ENCODE measurements around the gene CDC14B. TPM values are rescaled to one million over a fixed set of nuclear protein-coding genes. Genes with fewer than 3 reads are reported as not detected.
"Not testable (repeated sequence)": the region's sequence is repeated elsewhere in the genome, so short reads cannot be mapped to it uniquely, and the experiment has no call there.

CDC14B gene
- total RNA-seq, 2 experiments from 2014 or later, result 0.23 to 0.37 TPM

DNA sequence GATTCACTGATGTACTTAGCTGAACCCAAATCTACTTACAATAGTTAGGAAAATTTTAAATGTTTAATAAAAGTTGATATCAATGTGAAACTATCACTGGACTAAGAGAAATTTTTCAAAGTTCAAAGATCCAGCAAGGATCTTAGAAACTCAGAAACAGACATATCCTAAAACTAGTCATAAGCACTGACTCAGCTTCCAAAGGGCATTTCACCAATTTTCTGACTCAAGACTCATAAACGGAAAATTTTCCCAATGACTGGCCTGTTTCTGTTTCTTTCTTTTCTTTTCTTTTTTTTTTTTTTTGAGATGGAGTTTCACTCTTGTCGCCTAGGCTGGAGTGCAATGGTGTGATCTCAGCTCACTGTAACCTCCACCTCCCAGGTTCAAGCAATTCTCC lies 66.6 kb downstream of the CDC14B start:
- H3K27me3 Mint-ChIP-seq (ENCODE audit: low read depth), result peaks cover 12% of the 10 kb centered on the region
- DNase-seq, result no peak
- no peaks in the 10 kb centered on the region for H3K36me3 Mint-ChIP-seq (ENCODE audit: low read depth)
- no peaks in the 10 kb centered on the region for H3K4me1 Mint-ChIP-seq (ENCODE audit: low read depth)
- CTCF ChIA-PET, result no interaction called here
- POLR2A ChIA-PET, result no interaction called here
- no peak overlapping the region for H3K4me3 Mint-ChIP-seq
- no peak overlapping the region for H3K27ac Mint-ChIP-seq
- H3K9me3 Mint-ChIP-seq (ENCODE audit: insufficient read depth), result no peaks in the 10 kb centered on the region
- no peak for ATAC-seq

DNA sequence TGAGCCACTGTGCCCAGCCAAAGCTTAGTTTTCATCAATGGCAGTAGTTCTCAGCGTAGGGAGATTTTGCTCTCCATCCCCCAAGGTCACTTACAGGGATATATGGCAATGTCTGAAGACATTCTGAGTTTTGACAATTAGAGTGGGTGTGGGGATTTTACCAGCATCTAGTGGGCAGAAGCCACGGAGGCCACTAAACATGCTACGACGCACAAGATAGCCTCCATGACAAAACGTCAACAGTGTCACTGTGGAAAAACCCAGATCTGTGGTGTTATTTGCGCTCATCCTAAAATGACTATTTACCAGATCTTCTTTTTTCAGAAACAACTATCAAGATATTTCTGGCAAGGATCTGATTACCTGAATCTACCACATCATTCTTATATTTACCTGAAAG lies 68.2 kb downstream of the CDC14B start:
- Mint-ChIP-seq H3K9me3 (ENCODE audit: insufficient read depth) (no peaks in the 10 kb centered on the region), H3K4me1 (ENCODE audit: low read depth) (no peaks in the 10 kb centered on the region)
- CTCF ChIA-PET, result no interaction called here

DNA sequence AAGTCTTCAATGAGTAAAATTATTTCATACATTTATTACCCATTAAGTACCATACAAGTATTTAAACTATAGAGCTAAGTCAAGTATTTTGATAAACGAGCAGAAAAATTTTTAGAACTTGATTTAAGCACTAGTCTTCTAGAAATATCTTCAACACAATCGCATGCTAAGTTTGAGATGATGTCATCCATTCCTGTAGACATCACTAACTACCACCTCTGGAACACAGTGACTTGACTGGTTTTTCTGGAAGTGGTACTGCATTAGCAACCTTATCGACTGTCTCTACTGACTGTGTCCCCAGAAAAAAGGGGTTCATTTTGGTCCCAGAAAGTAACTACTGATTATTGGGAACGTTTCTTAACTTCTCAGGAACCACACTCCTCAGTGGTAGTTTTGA lies 69.0 kb downstream of the CDC14B start:
- CTCF ChIA-PET, result no interaction called here
- DNase-seq, result no peak
- no peaks in the 10 kb centered on the region for H3K36me3 Mint-ChIP-seq (ENCODE audit: low read depth)
- POLR2A ChIA-PET, result no interaction called here
- no peak overlapping the region for H3K4me3 Mint-ChIP-seq
- no peak for ATAC-seq
- no peaks in the 10 kb centered on the region for H3K9me3 Mint-ChIP-seq (ENCODE audit: insufficient read depth)
- H3K4me1 Mint-ChIP-seq (ENCODE audit: low read depth), result no peaks in the 10 kb centered on the region
- no peak overlapping the region for H3K27ac Mint-ChIP-seq
- peaks cover 7% of the 10 kb centered on the region for H3K27me3 Mint-ChIP-seq (ENCODE audit: low read depth)

More for the DNA sequence above, 68.2 kb downstream of the CDC14B start:
- POLR2A ChIA-PET, result no interaction called here
- Mint-ChIP-seq H3K4me3 (no peak overlapping the region), H3K27ac (no peak overlapping the region), H3K36me3 (ENCODE audit: low read depth) (no peaks in the 10 kb centered on the region), H3K27me3 (ENCODE audit: low read depth) (peaks cover 7% of the 10 kb centered on the region)
- DNase-seq (no peak), ATAC-seq (no peak)

DNA sequence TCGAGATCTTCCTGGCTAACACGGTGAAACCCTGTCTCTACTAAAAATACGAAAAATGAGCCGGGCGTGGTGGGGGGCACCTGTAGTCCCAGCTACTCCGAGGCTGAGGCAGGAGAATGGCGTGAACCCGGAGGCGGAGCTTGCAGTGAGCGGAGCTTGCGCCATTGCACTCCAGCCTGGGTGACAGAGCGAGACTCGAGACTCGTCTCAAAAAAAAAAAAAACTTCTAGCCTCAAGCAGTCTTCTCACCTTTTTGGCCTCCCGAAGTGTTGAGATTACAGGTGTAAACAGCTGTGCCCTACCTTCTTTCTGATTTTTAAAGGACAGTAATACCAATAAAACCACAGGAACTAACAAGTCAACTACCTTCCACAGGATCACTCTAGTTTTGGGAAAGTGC lies 76.5 kb downstream of the CDC14B start:
- H3K9me3 Mint-ChIP-seq (ENCODE audit: insufficient read depth); H3K4me1 Mint-ChIP-seq (ENCODE audit: low read depth); POLR2A ChIA-PET; DNase-seq; H3K27me3 Mint-ChIP-seq (ENCODE audit: low read depth); ATAC-seq; H3K36me3 Mint-ChIP-seq (ENCODE audit: low read depth); H3K4me3 Mint-ChIP-seq; H3K27ac Mint-ChIP-seq: not testable (repeated sequence)
- CTCF ChIA-PET, result interaction anchor here (0.6 kb wide), 1 partner anchor 9 kb away, joined by 3 read pairs; no protein-coding TSS in a partner anchor

DNA sequence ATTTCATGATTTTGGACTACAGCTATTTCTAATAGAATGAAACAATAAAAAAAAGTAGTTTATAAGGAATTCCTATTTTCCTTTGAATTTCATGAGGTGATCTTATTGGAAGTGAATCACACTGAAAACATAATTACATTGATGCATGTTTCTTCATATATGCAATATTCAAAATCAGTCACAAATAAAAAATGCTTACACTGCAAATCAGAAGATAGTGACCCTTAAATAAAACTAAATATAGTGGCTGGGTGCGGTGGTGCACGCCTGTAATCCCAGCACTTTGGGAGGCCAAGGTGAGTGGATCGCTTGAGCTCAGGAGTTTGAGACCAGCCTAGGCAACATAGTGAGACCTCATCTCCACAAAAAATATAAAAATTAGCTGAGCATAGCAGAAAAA lies 79.5 kb downstream of the CDC14B start:
- no peak overlapping the region for H3K27ac Mint-ChIP-seq
- no peak for ATAC-seq

DNA sequence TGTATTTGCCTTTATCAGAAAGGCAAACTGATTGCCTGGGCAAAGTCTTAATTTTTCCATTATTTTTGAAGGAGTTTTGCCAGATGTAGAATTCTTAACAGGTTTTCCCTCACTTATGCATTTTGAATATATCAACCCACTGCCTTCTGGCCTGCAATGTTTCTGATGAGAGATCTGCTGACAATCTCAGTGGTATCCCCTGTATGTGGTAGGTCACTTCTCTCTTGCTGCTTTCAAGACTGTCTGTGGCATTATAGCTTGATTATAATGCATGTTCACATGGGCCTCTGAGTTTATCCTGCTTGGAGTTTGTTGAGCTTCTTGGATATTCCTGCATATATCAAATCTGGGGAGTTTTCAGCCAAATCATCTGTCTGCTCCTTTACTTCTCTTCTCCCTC lies 87.5 kb downstream of the CDC14B start:
- H3K4me3 Mint-ChIP-seq, result no peak overlapping the region
- H3K4me1 Mint-ChIP-seq (ENCODE audit: low read depth), result no peaks in the 10 kb centered on the region
- H3K36me3 Mint-ChIP-seq (ENCODE audit: low read depth), result no peaks in the 10 kb centered on the region
- H3K27ac Mint-ChIP-seq, result no peak overlapping the region
- ChIA-PET POLR2A (no interaction called here), CTCF (no interaction called here)
- ATAC-seq (no peak), DNase-seq (no peak)
- H3K9me3 Mint-ChIP-seq (ENCODE audit: insufficient read depth), result peaks cover 7% of the 10 kb centered on the region
- H3K27me3 Mint-ChIP-seq (ENCODE audit: low read depth), result peaks cover 6% of the 10 kb centered on the region

More for the DNA sequence above, 79.5 kb downstream of the CDC14B start:
- no peaks in the 10 kb centered on the region for H3K9me3 Mint-ChIP-seq (ENCODE audit: insufficient read depth)
- DNase-seq, result no peak
- H3K4me1 Mint-ChIP-seq (ENCODE audit: low read depth), result no peaks in the 10 kb centered on the region
- H3K27me3 Mint-ChIP-seq (ENCODE audit: low read depth), result peaks cover 2% of the 10 kb centered on the region
- POLR2A ChIA-PET, result no interaction called here
- no peak overlapping the region for H3K4me3 Mint-ChIP-seq
- CTCF ChIA-PET, result no interaction called here
- no peaks in the 10 kb centered on the region for H3K36me3 Mint-ChIP-seq (ENCODE audit: low read depth)

DNA sequence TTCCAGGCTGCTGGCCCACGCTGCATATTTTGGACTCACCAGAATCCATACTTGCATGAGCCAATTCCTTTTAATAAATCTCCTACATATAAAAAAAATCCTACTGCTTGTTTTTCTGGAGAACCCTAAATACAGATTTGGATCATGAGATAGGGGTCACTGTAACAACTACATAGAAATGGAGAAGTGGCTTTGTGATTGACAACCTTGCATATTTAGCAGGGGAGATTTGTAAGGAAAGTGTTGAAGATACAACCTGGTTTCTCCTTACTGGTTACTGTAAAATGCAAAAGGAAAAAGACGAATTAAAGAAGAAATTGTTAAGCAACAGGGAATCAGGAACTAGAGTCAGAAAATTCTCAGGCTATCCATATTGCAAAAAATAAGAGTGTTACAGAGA lies 94.9 kb downstream of the CDC14B start:
- DNase-seq (no peak), ATAC-seq (no peak)
- ChIA-PET CTCF (no interaction called here), POLR2A (no interaction called here)
- no peak overlapping the region for H3K27ac Mint-ChIP-seq
- no peaks in the 10 kb centered on the region for H3K36me3 Mint-ChIP-seq (ENCODE audit: low read depth)
- H3K27me3 Mint-ChIP-seq (ENCODE audit: low read depth), result no peaks in the 10 kb centered on the region
- H3K4me1 Mint-ChIP-seq (ENCODE audit: low read depth), result peaks cover 6% of the 10 kb centered on the region
- no peaks in the 10 kb centered on the region for H3K9me3 Mint-ChIP-seq (ENCODE audit: insufficient read depth)
- H3K4me3 Mint-ChIP-seq, result no peak overlapping the region

DNA sequence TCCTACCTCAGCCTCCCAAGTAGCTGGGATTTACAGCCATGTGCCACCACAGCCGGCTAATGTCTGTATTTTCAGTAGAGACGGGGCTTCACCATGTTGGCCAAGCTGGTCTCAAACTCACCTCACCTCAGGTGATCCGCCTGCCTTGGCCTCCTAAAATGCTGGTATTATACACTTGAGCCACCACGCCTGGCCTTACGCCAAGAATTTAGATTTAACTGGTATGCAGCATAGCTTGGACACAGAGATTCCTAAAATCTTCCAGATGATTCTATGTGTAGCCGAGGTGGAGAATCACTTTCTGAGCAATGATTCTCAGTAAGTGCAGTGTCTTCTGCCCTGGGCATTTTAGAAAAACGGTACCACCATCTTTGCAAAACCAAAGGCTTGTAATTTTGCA lies 95.6 kb downstream of the CDC14B start:
- CTCF ChIA-PET, result no interaction called here
- ATAC-seq (no peak), DNase-seq (no peak)
- Mint-ChIP-seq H3K4me3 (no peak overlapping the region), H3K4me1 (ENCODE audit: low read depth) (peaks cover 6% of the 10 kb centered on the region), H3K9me3 (ENCODE audit: insufficient read depth) (no peaks in the 10 kb centered on the region), H3K27ac (no peak overlapping the region), H3K36me3 (ENCODE audit: low read depth) (no peaks in the 10 kb centered on the region), H3K27me3 (ENCODE audit: low read depth) (no peaks in the 10 kb centered on the region)
- POLR2A ChIA-PET, result no interaction called here

DNA sequence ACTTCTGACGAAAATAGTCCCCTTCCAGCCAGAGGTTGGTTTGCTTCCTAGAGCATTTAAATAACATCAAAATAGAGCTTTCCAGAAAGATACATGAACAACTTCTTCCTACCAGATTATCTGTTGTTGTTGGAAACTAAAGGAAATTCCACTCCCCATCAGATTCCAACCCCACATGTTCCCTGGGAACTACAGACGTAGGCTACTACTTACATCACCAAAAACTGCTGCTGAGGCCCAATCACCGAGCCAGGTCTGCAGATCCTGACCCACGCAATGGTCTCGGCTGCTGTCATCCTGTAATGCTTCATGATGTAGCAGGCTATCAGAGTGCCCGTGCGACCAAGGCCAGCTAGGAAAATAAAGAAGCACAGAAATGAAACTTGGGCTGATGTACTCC lies 96.3 kb downstream of the CDC14B start:
- Mint-ChIP-seq H3K27me3 (ENCODE audit: low read depth) (no peaks in the 10 kb centered on the region), H3K27ac (no peak overlapping the region), H3K4me1 (ENCODE audit: low read depth) (peaks cover 6% of the 10 kb centered on the region), H3K9me3 (ENCODE audit: insufficient read depth) (no peaks in the 10 kb centered on the region), H3K4me3 (no peak overlapping the region), H3K36me3 (ENCODE audit: low read depth) (no peaks in the 10 kb centered on the region)
- CTCF ChIA-PET, result interaction anchor here (1.5 to 1.7 kb wide), 2 partner anchors 14 to 43 kb away, joined by 4 to 5 read pairs; no protein-coding TSS in a partner anchor
- POLR2A ChIA-PET, result no interaction called here
- DNase-seq (no peak), ATAC-seq (no peak)

DNA sequence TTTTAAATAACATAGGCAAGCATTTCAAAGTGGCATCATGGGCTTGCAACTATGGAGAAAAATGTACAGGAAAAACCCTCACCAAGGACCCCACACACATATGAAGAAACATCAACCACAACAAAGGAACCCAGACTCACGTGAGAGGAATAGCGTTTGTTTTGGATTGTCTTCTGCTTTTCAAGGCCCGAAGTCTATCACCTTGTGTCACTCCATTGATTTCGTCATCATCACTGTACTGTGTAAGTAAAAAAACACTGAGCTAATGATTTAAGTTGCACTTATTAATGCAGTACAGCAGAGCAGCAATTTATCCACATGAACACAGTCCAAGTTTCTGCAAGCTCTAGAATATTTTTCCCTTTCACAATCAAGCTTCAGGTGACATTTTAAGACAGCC lies 97.3 kb downstream of the CDC14B start:
- ATAC-seq (no peak), DNase-seq (no peak)
- peaks cover 6% of the 10 kb centered on the region for H3K4me1 Mint-ChIP-seq (ENCODE audit: low read depth)
- H3K36me3 Mint-ChIP-seq (ENCODE audit: low read depth), result no peaks in the 10 kb centered on the region
- no peak overlapping the region for H3K4me3 Mint-ChIP-seq
- H3K9me3 Mint-ChIP-seq (ENCODE audit: insufficient read depth), result no peaks in the 10 kb centered on the region
- ChIA-PET POLR2A (no interaction called here), CTCF (interaction anchor here (1.1 to 1.7 kb wide), 3 partner anchors 11 to 44 kb away, joined by 3 to 5 read pairs (median 4); no protein-coding TSS in a partner anchor)
- no peak overlapping the region for H3K27ac Mint-ChIP-seq
- no peaks in the 10 kb centered on the region for H3K27me3 Mint-ChIP-seq (ENCODE audit: low read depth)

DNA sequence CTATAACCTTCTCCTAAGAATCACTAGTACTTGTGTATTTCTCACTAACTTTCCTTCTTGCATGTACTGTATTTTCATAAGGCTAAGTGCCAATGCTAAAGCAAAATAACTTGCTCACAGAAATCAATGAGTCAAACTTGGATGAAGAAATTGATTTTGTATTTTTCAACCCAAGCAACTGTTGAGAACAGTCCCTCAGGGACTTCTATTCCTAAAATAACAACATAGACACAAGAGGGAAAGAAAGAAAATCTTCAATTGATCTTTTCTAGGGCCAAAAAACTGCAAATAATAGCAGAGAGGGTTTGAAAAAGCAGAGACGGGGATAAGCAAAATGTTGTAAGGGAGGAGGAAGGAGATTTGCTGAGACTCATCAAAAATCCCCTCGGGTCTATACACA lies 99.9 kb downstream of the CDC14B start:
- Mint-ChIP-seq H3K9me3 (ENCODE audit: insufficient read depth) (no peaks in the 10 kb centered on the region), H3K27me3 (ENCODE audit: low read depth) (peaks cover 2% of the 10 kb centered on the region), H3K4me1 (ENCODE audit: low read depth) (peaks cover 6% of the 10 kb centered on the region), H3K36me3 (ENCODE audit: low read depth) (no peaks in the 10 kb centered on the region), H3K4me3 (no peak overlapping the region), H3K27ac (no peak overlapping the region)
- CTCF ChIA-PET, result no interaction called here
- POLR2A ChIA-PET, result no interaction called here
- ATAC-seq, result no peak
- no peak for DNase-seq

DNA sequence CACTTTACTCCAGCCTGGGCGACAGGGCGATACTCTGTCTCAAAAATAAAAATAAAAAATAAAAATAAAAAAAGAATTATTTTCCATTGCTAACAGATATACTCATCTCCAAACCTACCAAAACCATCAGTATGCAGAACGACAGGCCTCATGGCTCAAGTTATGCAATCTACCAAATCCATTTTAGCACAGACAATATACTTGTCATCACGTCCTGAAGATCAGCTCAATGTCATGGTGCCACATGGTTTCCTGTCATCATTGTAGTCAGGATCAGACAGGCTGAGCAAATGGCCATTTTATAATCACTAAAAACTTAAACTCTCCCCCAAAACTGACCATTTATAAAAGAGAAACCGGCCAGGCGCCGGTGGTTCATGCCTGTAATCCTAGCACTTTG lies 100.5 kb downstream of the CDC14B start:
- Mint-ChIP-seq H3K27me3 (ENCODE audit: low read depth) (peaks cover 4% of the 10 kb centered on the region), H3K27ac (no peak overlapping the region), H3K36me3 (ENCODE audit: low read depth) (no peaks in the 10 kb centered on the region), H3K9me3 (ENCODE audit: insufficient read depth) (no peaks in the 10 kb centered on the region), H3K4me3 (no peak overlapping the region), H3K4me1 (ENCODE audit: low read depth) (peaks cover 6% of the 10 kb centered on the region)
- POLR2A ChIA-PET, result no interaction called here
- DNase-seq (no peak), ATAC-seq (no peak)
- CTCF ChIA-PET, result no interaction called here

DNA sequence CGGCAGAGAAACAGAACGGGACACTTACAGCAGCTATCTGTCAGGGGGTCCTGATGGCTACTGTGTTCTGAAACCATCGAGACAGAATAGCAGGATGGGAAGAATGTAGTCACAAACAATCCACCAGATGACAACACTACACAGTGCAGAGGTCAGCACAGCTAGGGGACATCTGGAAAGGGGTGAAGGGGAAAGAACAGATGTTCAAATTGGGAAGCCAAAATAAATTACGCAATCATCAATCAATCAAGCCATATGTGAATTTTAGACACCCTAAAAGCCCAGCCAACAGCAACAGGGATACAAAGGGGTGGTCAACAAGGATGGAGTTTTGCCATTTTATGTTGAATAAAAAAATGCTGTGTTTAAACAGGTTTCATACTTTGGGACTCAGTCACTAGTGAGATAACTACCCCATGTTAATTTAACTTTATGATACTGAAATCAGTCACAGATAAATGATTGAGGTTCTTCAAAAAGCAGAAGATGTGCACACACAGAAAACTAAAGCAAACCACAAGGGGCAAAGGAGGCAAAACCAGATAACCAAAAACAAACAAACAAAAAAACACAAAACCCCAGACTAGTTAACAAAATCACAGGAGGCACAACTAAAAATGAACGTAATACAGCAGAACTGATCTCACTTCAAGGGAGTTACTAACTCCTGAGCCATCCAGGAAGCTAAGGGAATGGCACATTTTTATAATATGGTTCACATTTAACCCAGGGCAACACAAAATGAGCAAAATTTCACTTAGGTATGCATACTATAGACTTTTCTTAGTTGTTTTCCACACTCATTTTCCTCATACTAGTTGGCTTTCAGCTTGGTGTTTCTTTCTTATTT lies 103.8 kb downstream of the CDC14B start:
- DNase-seq (no peak), ATAC-seq (no peak)
- Mint-ChIP-seq H3K4me3 (no peak overlapping the region), H3K27ac (no peak overlapping the region), H3K4me1 (ENCODE audit: low read depth) (no peaks in the 10 kb centered on the region), H3K27me3 (ENCODE audit: low read depth) (peaks cover 5% of the 10 kb centered on the region), H3K36me3 (ENCODE audit: low read depth) (no peaks in the 10 kb centered on the region), H3K9me3 (ENCODE audit: insufficient read depth) (no peaks in the 10 kb centered on the region)
- POLR2A ChIA-PET, result no interaction called here
- CTCF ChIA-PET, result interaction anchor here (1.6 kb wide), 1 partner anchor 18 kb away, joined by 4 read pairs; no protein-coding TSS in a partner anchor

All from activated CD8-positive, alpha-beta T cell treated with anti-CD3 and anti-CD28 coated beads, Interleukin-2, amount 10 ng/mL, durations not matched to agents 7 days and 5 days (primary cell).